ENCODE measurements around the gene NUPR1. TPM values are rescaled to one million over a fixed set of nuclear protein-coding genes. Genes with fewer than 3 reads are reported as not detected.
A peak's percentile ranks its signal among the peaks of the same experiment; 100 is the strongest.

Gene NUPR1
- total and polyA plus RNA-seq, 2 of the 13 experiments (the other 11 are each of a cell fraction or from before 2014, with no cell fraction given) = 18.0 to 25.6 TPM

GRCh38 chr16:28580726-28581315 lies 42.0 kb upstream of the NUPR1 start (continued):
- TF ChIP-seq NR2F1 (CRISPR knock-in tag; IDR thresholded peaks at IDR 0.05) (no peak), ZBTB3 (CRISPR knock-in tag; IDR thresholded peaks at IDR 0.05; ENCODE audit: borderline replicate concordance, low read depth) (no peak), HOXA5 (CRISPR knock-in tag; IDR thresholded peaks at IDR 0.05) (no peak), SKI (IDR thresholded peaks at IDR 0.05; ENCODE audit: partially characterized antibody) (no peak), E2F2 (CRISPR knock-in tag; IDR thresholded peaks at IDR 0.05; ENCODE audit: borderline replicate concordance) (no peak), ZNF138 (CRISPR knock-in tag; IDR thresholded peaks at IDR 0.05; ENCODE audit: low read depth) (no peak), ZSCAN22 (CRISPR knock-in tag; IDR thresholded peaks at IDR 0.05) (no peak), ZNF770 (CRISPR knock-in tag; IDR thresholded peaks at IDR 0.05) (peak; percentile 90), TFAP4 (IDR thresholded peaks at IDR 0.05; ENCODE audit: borderline replicate concordance, low read depth) (peak; percentile 94), IKZF5 (CRISPR knock-in tag; IDR thresholded peaks at IDR 0.05) (no peak), ZNF782 (CRISPR knock-in tag; IDR thresholded peaks at IDR 0.05; ENCODE audit: borderline replicate concordance) (no peak), ZNF317 (CRISPR knock-in tag; IDR thresholded peaks at IDR 0.05) (no peak), FIP1L1 (IDR thresholded peaks at IDR 0.05; ENCODE audit: borderline replicate concordance, insufficient read depth, low read depth, low read length) (no peak), ZNF776 (CRISPR knock-in tag; IDR thresholded peaks at IDR 0.05) (no peak), NR2C2 (CRISPR knock-in tag; IDR thresholded peaks at IDR 0.05; ENCODE audit: borderline replicate concordance) (no peak), ZFAT (CRISPR knock-in tag; conservative IDR thresholded peaks at IDR 0.05) (no peak), ZNF713 (CRISPR knock-in tag; IDR thresholded peaks at IDR 0.05) (no peak), TOE1 (CRISPR knock-in tag; IDR thresholded peaks at IDR 0.05) (no peak), CREBL2 (CRISPR knock-in tag; IDR thresholded peaks at IDR 0.05; ENCODE audit: borderline replicate concordance) (no peak), TCF7 (IDR thresholded peaks at IDR 0.05; ENCODE audit: low read depth) (peak; percentile 40; the same call in 1 of the 2 replicates), STAT6 (CRISPR knock-in tag; IDR thresholded peaks at IDR 0.05; ENCODE audit: borderline replicate concordance) (no peak), PITX1 (CRISPR knock-in tag; IDR thresholded peaks at IDR 0.05) (no peak)
